Activated naive CD8-positive, alpha-beta T cell treated with anti-CD3 and anti-CD28 coated beads, Interleukin-2, amount 50 U/mL, for 16 hours (primary cell): Measurements from ENCODE around the gene SCYGR1.
"Not testable (repeated sequence)": the region's sequence is repeated elsewhere in the genome, so short reads cannot be mapped to it uniquely, and the experiment has no call there.

Experiments
- DNase-seq: peaks from one replicate; pipeline ENCODE4 v3.0.0-alpha.2; 2020; ENCODE audit warnings: low read depth, low spot score

Gene SCYGR1

DNA sequence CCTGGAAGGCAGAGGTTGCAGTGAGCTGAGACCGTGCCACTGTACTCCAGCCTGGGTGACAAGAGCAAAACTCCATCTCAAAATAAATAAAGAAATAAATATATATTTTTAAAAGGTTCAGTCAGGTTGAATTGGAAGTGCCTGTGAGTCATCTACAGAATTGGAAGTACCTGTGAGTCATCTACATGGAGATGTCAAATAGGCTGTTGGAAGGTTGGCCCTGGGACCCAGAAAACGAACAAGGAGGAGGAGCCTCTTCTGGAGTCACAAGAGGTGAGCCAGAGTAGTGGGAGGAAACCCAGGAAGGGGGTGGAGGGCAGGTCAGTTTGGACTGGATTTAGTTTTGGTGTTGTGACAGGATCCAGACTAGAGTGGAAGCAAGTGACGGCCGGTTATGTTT lies 15.2 kb upstream of the SCYGR1 start:
- DNase-seq: no peak

DNA sequence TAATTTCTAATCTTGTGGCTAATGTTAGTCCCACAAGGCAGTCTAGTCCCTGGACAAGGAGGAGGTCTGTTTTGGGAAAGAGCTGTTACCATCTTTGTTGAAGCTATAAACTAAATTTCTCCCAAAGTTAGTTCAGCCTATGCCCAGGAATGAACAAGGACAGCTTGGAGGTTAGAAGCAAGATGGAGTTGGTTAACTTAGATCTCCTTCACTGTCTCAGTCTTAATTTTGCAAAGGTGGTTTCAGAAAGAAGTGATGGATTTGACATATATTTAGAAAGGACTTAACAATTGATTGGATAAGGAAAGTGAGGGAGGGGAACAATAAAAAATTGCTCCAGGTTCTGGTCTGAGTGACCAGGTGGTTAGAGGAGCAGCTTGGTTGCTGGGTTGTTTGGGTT lies 14.6 kb upstream of the SCYGR1 start:
- DNase-seq: no peak

GRCh38 chr2:227401550-227401949 lies 13.8 kb upstream of the SCYGR1 start:
- DNase-seq: no peak

DNA sequence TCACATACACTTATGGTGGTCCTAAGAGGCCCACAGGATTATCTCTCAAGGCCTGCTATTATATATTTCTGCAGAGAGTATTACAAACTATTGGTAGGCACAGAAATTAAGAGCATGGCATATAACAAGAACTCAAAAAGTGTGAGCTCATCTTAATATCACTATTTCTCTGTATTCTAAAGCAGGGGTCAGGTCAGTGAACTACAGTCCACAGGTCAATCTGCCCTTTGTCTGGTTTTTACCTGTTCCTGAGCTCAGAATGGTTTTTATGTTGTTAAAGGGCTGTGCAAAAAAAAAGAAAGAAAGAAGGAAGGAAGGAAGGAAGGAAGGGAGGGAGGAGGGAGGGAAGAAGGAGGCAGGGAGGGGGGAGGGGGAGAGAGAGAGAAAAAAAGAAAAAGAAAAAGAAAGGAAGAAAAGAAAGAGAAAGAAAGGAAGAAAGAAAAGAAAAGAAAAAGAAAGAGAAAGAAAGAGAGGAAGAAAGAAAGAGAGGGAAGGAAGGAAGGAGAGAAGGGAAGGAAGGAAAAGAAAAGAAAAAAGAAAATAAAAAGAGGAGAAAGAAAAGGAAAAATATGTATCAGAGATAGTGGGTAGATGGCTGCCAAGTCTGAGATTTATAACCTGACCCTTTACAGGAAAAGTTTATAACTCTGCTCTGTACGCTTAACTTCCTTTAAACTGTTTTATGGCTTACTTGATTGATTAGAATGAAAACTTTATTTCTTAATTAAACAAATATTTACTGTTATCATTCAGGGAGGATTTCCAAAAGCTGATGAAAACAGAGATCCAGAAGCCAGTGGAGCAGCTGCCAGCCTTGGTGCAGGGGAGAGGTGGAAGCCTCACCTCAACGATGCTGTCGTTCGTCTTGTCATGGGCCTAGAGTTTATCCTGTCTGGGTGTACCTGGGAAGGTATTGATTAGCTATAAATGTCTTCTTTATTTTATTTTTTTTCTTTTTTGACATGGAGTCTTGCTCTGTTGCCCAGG lies 11.2 kb upstream of the SCYGR1 start:
- no peak for DNase-seq

- DNase-seq: no peak
Measured at GRCh38 chr2:227397562-227397961, 9.8 kb upstream of the SCYGR1 start.

GRCh38 chr2:227395556-227395955 lies 7.8 kb upstream of the SCYGR1 start:
- DNase-seq: no peak

- no peak for DNase-seq
Measured at GRCh38 chr2:227394401-227394800, 6.7 kb upstream of the SCYGR1 start.

GRCh38 chr2:227390468-227391256 lies 2.9 kb upstream of the SCYGR1 start:
- DNase-seq: no peak

DNA sequence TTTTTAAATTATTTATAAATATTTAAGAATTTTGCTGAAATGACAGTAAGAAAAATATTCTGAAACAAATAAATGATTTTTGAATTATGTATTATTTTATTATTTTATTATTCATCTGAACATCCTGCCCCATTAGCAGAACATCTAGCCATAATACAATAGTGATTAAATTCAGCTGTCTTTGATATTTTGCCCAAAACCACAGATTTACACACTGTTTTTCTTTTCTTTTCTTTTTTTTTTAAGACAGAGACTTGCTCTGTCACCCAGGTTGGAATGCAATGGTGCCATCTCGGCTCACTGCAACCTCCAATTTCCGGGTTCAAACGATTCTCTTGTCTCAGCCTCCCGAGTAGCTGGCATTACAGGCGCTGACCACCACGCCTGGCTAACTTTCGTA lies 1.9 kb upstream of the SCYGR1 start:
- no peak for DNase-seq

- DNase-seq: no peak
Measured at GRCh38 chr2:227389231-227389630, 1.5 kb upstream of the SCYGR1 start.

- no peak for DNase-seq
Measured at GRCh38 chr2:227388537-227389011, 825 bp upstream of the SCYGR1 start.

DNA sequence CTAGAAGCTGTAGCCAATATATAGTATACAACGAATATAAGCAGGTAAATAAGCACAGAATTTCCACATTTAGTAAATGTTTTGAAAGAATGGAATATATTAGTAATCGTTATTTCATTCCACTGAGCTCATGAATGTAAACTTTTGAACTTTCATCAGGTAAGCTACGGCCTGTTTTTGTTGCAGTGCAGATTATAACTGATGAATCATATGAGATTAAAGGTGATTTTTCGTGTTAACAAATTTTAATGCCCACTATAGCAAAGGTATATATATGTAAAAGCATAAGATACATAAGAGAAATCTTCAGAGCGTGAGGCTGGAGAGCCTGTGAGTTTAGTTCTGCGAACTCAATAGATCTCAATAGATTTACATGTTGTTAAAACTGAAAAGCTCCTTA lies 1.1 kb downstream of the SCYGR1 start:
- DNase-seq: no peak

DNA sequence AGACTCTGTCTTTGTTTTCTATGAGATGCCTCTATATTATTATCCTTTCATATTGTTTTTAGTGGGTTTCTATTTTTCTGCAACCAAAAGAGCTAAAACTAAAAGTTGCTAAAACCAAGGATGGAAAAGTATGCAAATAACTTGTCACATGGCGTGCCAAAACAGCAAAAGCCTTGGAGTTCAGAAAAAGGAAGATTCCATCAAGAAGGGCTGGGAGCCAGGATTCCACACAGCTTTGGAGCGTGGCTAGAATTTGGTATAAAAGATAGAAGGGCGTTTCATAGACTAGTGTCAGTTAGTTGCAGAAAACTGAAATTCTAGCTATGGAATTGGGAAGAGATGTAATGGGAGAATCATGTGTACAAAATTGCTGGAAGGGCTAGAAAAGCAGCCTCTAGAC lies 4.1 kb downstream of the SCYGR1 start:
- no peak for DNase-seq

GRCh38 chr2:227382241-227382835 lies 5.4 kb downstream of the SCYGR1 start:
- not testable (repeated sequence) for DNase-seq

DNA sequence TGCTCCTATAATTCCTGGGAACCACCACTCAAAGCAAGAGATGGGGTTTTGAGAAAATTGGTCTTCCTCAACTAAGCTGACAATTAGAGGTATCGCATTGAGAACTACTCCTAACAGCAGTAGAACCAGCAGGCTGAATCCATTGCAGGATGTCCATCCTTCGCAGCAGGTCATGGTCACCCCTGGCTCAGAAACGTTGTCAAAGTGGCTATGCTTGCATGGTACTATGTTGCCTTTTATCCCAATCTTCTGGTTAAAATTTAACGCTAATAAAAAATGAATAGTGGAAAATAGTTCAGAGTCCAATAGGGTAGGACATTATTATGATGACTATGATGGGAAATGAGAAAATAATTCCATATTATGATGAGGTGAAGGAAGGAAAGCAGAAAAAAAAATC lies 8.7 kb downstream of the SCYGR1 start, which contains the start of gene TM4SF20:
Gene TM4SF20 (minus strand): TSS at position 212 of the 400 bp plus-strand sequence. CDS start 38 bp downstream, at position 174.
- DNase-seq: no peak

DNA sequence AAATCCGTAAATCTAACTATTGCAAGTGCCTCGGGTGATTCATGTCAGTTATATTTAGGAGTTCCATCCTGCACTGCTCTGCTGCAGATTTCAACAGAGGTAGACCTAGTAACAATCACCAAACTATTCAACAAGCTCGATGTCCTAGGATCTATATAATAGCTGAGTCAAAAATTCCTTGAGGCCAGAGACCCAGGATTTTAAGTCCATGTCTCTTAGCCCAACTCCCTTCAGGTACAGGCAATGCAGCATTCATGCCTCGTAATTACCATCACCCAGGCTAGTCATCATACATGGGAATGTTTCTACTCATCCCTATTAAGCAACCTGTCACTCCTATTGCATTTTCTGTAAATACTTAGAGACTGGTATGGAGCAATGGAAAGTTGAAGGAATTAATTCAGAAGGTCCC lies 9.4 kb downstream of the SCYGR1 start:
- no peak for DNase-seq

GRCh38 chr2:227377467-227378351 lies 10.0 kb downstream of the SCYGR1 start:
- DNase-seq: no peak

DNA sequence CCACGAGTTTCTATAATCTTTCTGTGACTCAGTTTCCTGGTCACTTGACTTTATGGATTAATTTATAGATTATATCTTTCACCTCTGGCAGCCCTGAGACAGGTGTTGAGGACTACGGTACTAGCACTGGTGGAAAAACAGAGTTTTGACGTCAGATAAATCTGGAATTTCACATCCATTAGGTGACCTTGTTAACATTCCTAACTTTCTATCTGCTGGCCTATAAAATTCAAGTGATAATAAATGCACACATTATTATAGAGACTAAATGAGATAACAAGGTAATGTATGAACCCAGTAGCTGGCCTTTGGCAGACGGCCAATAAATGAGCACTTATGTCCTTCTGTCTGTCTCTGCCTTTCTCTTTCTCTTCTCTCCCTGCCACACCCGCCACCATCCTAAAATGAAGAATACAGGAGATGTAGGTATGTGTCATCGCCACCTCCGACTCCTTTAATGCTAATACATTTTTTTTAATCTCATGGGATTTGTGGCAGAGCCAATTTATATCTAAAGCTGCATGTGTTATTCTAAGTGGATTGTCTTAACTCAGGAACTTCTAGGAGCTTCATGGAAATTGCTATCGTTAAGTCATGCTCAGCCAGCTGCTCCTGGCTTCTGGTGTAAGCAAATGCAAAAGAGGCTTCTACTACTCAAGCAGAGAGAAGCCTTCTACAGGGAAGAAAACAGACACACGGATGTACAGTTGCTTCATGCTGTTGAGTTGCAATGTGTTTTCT lies 10.9 kb downstream of the SCYGR1 start:
- no peak for DNase-seq

- no peak for DNase-seq
Measured at GRCh38 chr2:227374158-227374557, 13.6 kb downstream of the SCYGR1 start.

- DNase-seq: no peak
Measured at GRCh38 chr2:227373389-227373788, 14.4 kb downstream of the SCYGR1 start.
